COLO668 (cell line): ENCODE data around the gene CEP128.

Experiments used
- DNase-seq: peaks from one replicate; lab custom pipeline; 2025; ENCODE audit not compliant: unreplicated experiment; lab: John Stamatoyannopoulos, UW

CEP128 gene

DNA sequence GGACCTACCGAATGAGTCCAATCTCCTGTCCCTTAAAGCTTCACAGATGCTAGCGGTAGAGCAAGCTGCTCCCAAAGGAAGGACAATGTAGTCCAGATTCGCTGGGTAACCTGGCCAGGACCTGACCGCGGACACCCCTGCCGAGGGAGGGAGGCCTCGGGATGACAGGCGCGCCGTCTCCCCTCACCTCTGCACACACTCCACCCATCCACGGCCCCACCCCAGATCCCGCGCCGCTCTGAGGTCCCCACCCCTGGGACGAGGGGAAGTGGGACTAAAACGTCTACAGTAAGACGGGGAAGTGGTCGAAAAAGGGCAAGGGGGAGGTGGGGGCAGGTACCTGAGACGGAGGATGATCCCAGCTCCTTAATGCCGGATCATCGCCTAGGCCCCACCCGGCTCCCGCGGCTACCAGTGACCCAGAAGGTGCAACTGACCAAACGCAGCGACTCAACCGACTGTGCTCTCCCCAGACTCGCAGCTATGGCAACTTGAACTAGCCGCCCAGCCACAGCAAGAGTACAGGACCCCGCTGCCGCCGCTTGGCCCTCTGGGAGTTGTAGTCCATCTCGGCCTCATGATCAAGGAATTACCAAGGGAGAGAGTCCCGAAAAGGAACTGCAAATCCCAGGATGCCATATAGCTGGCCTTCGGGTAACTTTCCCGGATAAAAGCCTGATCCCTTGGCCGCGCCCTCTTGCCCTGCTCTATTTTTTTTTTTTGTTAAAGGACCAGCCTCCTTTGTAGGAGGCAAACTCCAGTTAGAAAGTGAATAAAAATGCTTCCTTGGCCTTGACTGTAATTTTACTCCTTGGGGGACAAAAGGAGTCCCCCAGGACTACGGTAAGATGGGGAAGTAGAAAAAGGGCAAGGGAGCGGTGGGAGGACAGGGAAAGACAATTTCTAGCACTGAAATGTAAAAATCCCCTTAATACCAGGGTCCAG lies at the start of gene CEP128:
Gene CEP128, minus strand, starts transcription at position 498 of the 945 bp plus-strand sequence.
- peak; percentile 97 for DNase-seq

DNA sequence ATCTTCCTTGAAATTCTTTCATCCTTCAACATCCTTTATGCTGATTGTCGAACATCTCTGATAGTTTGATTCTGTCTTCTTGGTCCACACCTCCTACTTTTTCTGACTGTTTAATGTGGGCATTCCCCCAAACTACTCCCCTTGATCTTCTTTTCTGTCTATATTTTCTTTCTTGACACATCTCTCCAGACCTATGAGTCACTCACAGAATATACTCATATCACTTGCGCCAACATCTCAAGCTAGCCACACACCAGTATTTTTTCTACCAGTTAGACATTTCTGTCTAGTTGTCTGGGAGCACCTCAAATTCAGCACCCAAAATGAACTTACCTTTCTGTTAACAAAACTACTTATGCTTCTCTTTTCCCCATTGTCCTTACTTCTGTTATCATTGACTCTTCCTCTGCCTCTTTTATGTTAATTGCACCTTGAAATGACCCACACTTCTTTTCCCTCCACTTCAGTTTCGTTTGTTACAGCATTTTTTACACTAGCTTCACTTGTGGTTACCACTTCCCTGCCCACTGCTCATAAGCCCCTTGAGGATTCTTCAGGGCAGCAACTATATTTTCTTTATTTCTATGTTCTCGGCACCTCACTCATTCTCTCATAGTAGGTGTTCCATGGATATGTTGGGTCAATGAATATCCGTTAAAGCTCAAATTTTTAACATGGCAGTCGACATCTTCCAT lies 47.3 kb upstream of the CEP128 start:
- no peak for DNase-seq

GRCh38 chr14:80988192-80988591 lies 46.7 kb upstream of the CEP128 start:
- DNase-seq: no peak

GRCh38 chr14:80987235-80988032 lies 45.9 kb upstream of the CEP128 start:
- DNase-seq: peak; percentile 71

DNA sequence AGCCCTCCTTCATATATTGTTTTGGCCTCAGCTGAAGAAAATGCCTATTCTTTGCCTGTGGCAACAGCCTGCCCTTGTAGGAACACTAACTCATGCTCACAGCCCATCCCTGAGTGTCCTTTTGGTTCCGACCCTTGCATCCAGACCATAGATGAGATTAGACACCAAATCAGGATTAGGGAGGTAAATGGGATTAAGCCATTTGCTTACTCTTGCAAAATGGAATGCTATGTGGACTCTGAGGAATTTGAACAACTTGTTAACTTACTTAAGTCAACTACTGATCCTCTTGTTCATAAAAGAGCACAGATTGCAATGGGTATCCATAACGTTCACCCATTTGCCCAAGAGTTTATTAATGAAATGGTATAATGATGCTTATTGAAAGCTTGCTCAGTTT lies 41.2 kb upstream of the CEP128 start:
- DNase-seq: no peak

GRCh38 chr14:80981673-80982072 lies 40.1 kb upstream of the CEP128 start:
- no peak for DNase-seq

DNA sequence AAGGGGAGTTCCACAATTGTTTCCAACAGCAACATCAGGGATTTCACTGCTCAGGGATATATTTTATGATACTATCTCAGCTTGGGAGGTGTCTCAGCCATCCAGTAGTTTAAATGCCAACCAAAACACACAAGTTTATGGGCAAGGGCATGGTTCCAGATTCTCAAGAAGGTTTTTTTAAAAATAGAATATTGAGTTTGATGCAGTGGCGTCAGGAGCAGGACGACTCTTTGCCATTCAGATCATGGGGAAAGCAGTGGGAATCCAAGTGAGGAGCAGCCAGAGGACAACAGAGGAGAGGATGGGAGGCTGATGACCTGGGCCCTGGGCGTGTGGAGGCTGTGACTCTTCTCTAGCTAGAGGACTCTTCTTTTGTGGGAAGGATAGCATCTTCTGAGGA lies 39.6 kb upstream of the CEP128 start:
- no peak for DNase-seq

GRCh38 chr14:80979951-80980350 lies 38.4 kb upstream of the CEP128 start:
- DNase-seq: no peak

GRCh38 chr14:80978403-80978802 lies 36.9 kb upstream of the CEP128 start:
- no peak for DNase-seq

- no peak for DNase-seq
Measured at GRCh38 chr14:80977221-80977620, 35.7 kb upstream of the CEP128 start.

- DNase-seq: no peak
Measured at GRCh38 chr14:80974679-80975078, 33.1 kb upstream of the CEP128 start.

- DNase-seq: no peak
Measured at GRCh38 chr14:80973931-80974641, 32.5 kb upstream of the CEP128 start.

DNA sequence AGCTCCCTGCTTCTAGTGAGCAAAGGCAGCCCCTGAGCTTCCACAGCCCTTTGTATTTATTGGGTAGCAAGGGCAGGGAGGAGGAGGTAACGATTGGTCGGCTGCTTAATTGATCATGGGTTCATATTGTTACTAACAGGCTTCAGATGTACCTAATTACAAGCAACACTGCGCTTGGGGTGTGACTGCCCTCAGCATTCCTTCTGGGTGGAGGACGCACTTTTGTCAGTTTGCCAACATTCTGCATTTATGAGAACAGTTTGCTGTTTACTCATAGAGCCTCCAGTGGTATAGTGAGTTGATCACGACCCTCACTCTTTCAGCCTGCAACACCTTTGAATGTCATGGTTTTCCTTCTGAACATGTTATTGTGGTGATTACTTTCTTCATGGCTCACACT lies 23.5 kb upstream of the CEP128 start:
- DNase-seq: no peak

DNA sequence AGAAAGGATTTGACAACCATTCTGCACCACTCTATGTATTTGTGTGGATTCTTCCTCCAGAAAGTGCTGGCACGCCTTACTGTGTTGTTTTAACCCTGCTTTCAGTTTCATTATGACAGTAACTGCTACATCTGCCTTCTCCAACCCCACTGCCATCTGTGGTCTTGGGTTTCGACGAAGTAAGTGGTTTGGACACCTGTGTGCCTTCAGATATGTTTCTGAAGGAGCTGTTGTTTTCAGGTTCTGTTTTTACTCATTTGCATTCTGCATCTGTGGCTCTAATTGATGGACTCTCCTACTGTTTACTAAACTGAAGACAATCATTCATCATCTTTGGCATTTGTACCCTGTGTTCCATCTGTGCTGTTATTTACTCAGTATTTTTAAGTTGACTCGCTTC lies 18.0 kb upstream of the CEP128 start:
- peak; percentile 16 for DNase-seq

GRCh38 chr14:80958939-80959338 lies 17.4 kb upstream of the CEP128 start:
- DNase-seq: no peak

DNA sequence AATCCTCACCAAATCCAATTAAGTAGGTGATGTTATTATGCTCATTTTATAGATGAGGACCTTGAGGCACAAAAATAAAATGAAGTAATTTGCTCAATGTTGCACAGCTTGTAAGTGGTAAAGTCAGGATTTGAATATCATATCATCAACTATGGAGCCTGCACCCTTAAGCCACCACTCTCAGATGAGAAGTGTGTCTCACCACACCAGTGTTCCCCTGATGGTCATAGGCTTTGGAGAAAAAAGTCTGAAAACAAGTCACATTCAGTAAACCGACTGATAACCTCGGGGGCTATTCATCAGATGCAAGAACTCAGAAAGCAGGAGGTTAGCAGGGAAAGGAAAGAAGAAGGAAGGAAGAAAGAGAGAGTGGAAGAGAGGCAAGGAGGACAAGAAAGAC lies 16.7 kb upstream of the CEP128 start:
- no peak for DNase-seq

DNA sequence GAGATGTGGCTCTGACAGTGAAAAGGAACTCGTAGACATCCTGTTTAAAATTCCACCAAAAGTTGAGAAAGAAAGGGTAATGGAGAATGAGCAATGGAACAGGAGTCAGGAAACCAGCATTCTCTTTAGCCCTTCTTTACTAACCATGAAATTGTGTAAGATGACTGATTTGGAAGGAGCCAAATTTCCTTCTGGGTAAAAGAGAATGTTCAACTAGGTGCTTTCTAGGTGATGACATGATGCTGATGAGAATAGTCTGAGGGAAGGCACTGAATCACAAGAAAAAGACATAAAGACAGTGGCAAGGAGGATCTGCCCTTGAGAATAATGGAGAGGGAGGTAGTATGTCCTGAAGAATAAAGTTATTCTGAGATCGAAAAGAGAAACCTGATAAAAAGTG lies 16.1 kb upstream of the CEP128 start:
- DNase-seq: no peak

DNA sequence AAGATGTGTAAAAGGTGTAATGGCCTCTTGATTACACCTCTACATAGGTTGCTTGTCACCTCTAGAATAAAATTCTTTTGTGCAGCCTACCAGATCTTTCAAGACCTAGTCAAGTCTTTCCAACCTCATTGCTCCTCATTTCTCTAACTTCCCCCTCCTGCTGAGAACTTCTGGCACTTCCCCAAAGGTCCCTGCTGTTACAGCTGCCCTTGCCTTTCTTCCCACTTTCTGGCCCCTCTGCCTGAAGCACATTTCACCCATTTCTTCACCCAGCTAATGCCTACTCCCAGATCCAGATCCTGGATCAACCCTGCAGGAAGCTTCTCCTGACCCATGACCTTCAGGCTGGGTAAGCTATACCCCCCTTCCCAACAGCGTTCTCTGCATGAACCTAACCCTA lies 15.4 kb upstream of the CEP128 start:
- no peak for DNase-seq

DNA sequence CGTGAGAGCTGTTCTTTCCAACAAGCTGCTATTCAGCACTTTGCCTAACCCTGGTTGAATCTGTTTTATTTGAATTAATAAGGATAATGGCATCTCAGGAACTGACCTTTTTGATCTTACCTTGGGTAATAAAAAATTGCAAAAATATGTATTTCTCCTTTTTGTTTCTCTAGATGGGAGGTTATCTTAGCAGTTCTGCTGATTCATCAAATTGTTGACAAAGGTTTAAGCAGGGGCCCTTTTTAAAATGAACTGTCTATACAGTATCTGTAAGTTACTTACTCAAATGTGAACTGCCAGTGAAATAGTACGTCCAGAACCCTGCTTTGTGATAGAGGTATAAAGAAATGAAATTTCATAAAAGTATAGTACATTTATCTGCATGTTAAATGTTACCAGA lies 14.6 kb upstream of the CEP128 start:
- no peak for DNase-seq

GRCh38 chr14:80955416-80955941 lies 13.9 kb upstream of the CEP128 start, which contains the start of gene TSHR:
TSS of gene TSHR (plus strand) at chr14:80955621. CDS start at chr14:80955681, 60 bp downstream.
- no peak for DNase-seq
